ENCODE results near the gene FAIM2.

- TF ChIP-seq MYC (IDR thresholded peaks at IDR 0.05; ENCODE audit: low read depth, low read length) (no peak), CTCF (IDR thresholded peaks at IDR 0.05; ENCODE audit: extremely low read depth in 1 of 2, insufficient read depth in 1 of 2, low read depth in 1 of 2, low read length in 2 of 2) (no peak), POLR2A (IDR thresholded peaks at IDR 0.05; ENCODE audit: low read depth, low read length) (no peak), GATA2 (IDR thresholded peaks at IDR 0.05; ENCODE audit: insufficient read depth, insufficient read length, low read depth, low read length) (no peak), FOS (IDR thresholded peaks at IDR 0.05; ENCODE audit: borderline replicate concordance, insufficient read depth, low read length) (no peak), POLR2AphosphoS5 (IDR thresholded peaks at IDR 0.05; ENCODE audit: insufficient read depth, low read depth, low read length) (no peak)
Observed at GRCh38 chr12:49905718-49906314, 2.1 kb upstream of the FAIM2 start.
